IMR-90 (cell line): ENCODE data around the gene PRKG2.

Source experiments
- CEBPB ChIP-seq: IDR thresholded peaks from 2 replicates; pipeline ENCODE4 v1.6.1; 2012; ENCODE audit warnings: low read depth, low read length, improper control_type of control experiment
- CHD1 ChIP-seq: IDR thresholded peaks from 2 replicates; pipeline ENCODE4 v1.6.1; 2012; ENCODE audit warnings: low read depth, low read length, improper control_type of control experiment
- MAZ ChIP-seq: IDR thresholded peaks from 2 replicates; pipeline ENCODE4 v1.6.1; 2012; ENCODE audit warnings: low read depth, mild to moderate bottlenecking, low read length, improper control_type of control experiment, moderate library complexity, borderline replicate concordance
- POLR2A ChIP-seq: IDR thresholded peaks from 2 replicates; pipeline ENCODE4 v1.6.1; 2012; ENCODE audit warnings: mild to moderate bottlenecking, low read depth, low read length
- RCOR1 ChIP-seq: IDR thresholded peaks from 2 replicates; pipeline ENCODE4 v1.6.1; 2012; ENCODE audit warnings: mild to moderate bottlenecking, low read length, improper control_type of control experiment; ENCODE audit not compliant: insufficient replicate concordance
- TF ChIP-seq, protein P1 (sequence below): conservative IDR thresholded peaks from 2 replicates; pipeline ENCODE4 v1.5.1; 2012; ENCODE audit warnings: mild to moderate bottlenecking, low read depth, low read length, improper control_type of control experiment

DNA sequence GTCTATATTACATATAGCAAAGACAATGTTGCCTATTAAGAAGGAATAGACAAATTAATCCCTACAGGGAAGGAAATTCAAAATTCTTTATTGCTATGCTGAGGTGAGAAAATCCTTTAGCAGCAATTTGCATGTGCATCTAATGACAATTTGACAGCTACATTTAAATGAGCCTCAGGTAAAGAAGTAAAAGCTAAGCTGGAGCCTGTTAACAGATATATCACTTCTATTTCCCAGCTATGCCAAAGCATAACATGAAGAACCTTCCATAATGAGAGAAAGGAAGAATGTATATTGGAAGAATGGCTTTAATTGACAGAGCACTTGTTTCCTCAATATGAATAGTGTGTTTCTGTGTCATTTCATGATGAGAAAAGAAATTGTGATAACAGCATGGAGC lies 112.9 kb downstream of the PRKG2 start:
- TF ChIP-seq, protein P1, sequence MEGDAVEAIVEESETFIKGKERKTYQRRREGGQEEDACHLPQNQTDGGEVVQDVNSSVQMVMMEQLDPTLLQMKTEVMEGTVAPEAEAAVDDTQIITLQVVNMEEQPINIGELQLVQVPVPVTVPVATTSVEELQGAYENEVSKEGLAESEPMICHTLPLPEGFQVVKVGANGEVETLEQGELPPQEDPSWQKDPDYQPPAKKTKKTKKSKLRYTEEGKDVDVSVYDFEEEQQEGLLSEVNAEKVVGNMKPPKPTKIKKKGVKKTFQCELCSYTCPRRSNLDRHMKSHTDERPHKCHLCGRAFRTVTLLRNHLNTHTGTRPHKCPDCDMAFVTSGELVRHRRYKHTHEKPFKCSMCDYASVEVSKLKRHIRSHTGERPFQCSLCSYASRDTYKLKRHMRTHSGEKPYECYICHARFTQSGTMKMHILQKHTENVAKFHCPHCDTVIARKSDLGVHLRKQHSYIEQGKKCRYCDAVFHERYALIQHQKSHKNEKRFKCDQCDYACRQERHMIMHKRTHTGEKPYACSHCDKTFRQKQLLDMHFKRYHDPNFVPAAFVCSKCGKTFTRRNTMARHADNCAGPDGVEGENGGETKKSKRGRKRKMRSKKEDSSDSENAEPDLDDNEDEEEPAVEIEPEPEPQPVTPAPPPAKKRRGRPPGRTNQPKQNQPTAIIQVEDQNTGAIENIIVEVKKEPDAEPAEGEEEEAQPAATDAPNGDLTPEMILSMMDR: no peak
- no peak for TF ChIP-seq CEBPB
- TF ChIP-seq MAZ: no peak
- no peak for TF ChIP-seq RCOR1
- TF ChIP-seq POLR2A: no peak
- TF ChIP-seq CHD1: no peak
